Common myeloid progenitor, CD34-positive (primary cell): ENCODE data around the gene SDCCAG8.

ENCODE experiments used
- CTCF ChIA-PET: fragments of 350-600 bp; sonication (Branson Sonifier 250); formaldehyde crosslinking; loops from one replicate; lab custom pipeline; 2021; ENCODE audit warnings: antibody characterized with exemption; lab: Charles Lee
- POLR2A ChIA-PET: fragments of 350-600 bp; sonication (Branson Sonifier 250); formaldehyde crosslinking; loops from one replicate; lab custom pipeline; 2021; ENCODE audit warnings: antibody characterized with exemption; lab: Charles Lee
- DNase-seq, 3 donors: peaks; one replicate each; pipeline versions ENCODE4 v3.0.0 to v3.0.0-alpha.2; 2013
- H3K27ac ChIP-seq, 2 experiments: 1 replicate in 1 of 2; 2 replicates in 1 of 2; pipeline ENCODE4 v1.7.0; 2013; ENCODE audit warnings: inconsistent platforms in 2 of 2, low read length in 2 of 2, mild to moderate bottlenecking in 2 of 2, low read depth in 1 of 2, moderate library complexity in 1 of 2; ENCODE audit not compliant: severe bottlenecking in 2 of 2, insufficient read depth in 1 of 2, poor library complexity in 1 of 2
- H3K27me3 ChIP-seq, 5 experiments: replicated peaks in 2 of 5; 1 replicate in 3 of 5; 2 replicates in 2 of 5; pipeline versions ENCODE4 v1.6.1 to v1.7.0; 2013; ENCODE audit warnings: low read length in 4 of 5, mild to moderate bottlenecking in 2 of 5, moderate library complexity in 2 of 5, inconsistent platforms in 1 of 5; ENCODE audit not compliant: insufficient read depth in 5 of 5, control insufficient read depth in 4 of 5
- H3K36me3 ChIP-seq, 4 experiments: 1 replicate in 2 of 4; 2 replicates in 2 of 4; pipeline versions ENCODE4 v1.6.1 to v1.7.0; 2013; ENCODE audit warnings: low read length in 3 of 4, control low read depth in 1 of 4, mild to moderate bottlenecking in 1 of 4; ENCODE audit not compliant: control insufficient read depth in 4 of 4, insufficient read depth in 4 of 4
- H3K4me1 ChIP-seq, 4 experiments: 1 replicate in 3 of 4; 2 replicates in 1 of 4; pipeline versions ENCODE4 v1.6.1 to v1.7.1; 2013; ENCODE audit warnings: low read length in 3 of 4, mild to moderate bottlenecking in 3 of 4, control low read depth in 1 of 4, inconsistent platforms in 1 of 4, moderate library complexity in 1 of 4; ENCODE audit not compliant: control insufficient read depth in 4 of 4, insufficient read depth in 4 of 4; ENCODE audit errors: control extremely low read depth in 1 of 4
- H3K4me3 ChIP-seq, 7 experiments: 1 replicate in 4 of 7; 2 replicates in 3 of 7; pipeline versions ENCODE4 v1.5.1 to v1.7.0; 2013; ENCODE audit warnings: mild to moderate bottlenecking in 7 of 7, low read length in 6 of 7, moderate library complexity in 6 of 7, inconsistent platforms in 2 of 7, low read depth in 2 of 7, control low read depth in 1 of 7; ENCODE audit not compliant: insufficient read depth in 4 of 7, control insufficient read depth in 1 of 7; ENCODE audit errors: extremely low read depth in 1 of 7
- H3K9me3 ChIP-seq, 5 experiments: 1 replicate in 4 of 5; 2 replicates in 1 of 5; pipeline versions ENCODE4 v1.6.1 to v1.7.1; 2013; ENCODE audit warnings: low read length in 4 of 5, mild to moderate bottlenecking in 2 of 5, inconsistent platforms in 1 of 5, low read depth in 1 of 5, moderate library complexity in 1 of 5; ENCODE audit not compliant: control insufficient read depth in 4 of 5, insufficient read depth in 2 of 5; ENCODE audit errors: control extremely low read depth in 1 of 5
- WGBS: methylation state at CpG from one replicate; pipeline ENCODE4 v1.1.5; 2013; ENCODE audit not compliant: insufficient coverage; 5-methylcytosine and 5-hydroxymethylcytosine counted together

Gene SDCCAG8

DNA sequence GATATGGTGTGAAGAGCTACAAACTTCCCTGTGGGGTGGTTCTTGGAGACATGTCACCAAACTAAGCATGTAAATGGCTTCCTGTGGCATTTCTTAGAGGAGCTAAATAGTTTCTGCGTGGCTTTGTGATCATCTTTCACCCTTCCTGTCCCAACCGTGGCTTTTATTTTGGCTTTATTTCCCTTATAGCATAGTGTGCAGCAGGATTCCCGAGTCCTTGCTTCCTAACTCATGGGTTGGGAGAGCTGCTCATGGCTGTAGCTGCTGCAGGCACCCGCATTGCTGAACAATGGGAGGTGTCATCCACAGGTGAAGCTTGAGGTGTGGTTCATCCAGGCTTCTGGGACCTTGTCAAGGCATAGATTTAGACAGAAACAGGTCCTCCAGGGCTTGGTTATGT, 192.0 kb downstream of the SDCCAG8 start:
- peaks cover 0 to 16% (median 3%) of the 10 kb centered on the region in 4 experiments for H3K36me3 ChIP-seq
- H3K4me1 ChIP-seq, result peaks cover 16 to 54% (median 27%) of the 10 kb centered on the region in 4 experiments
- ChIA-PET POLR2A (interaction anchor here (1.0 kb wide), 1 partner anchor 9 kb away, joined by 3 read pairs; no protein-coding TSS in a partner anchor), CTCF (interaction anchor here (1.0 kb wide), 1 partner anchor 21 kb away, joined by 3 read pairs; no protein-coding TSS in a partner anchor)
- H3K4me3 ChIP-seq, result no peak overlapping the region
- H3K27ac ChIP-seq, result peak overlapping the region in 1 of 2 experiments; percentile 30
- peak in 1 of 3 donors; percentile 16 for DNase-seq
- no peaks in the 10 kb centered on the region for H3K9me3 ChIP-seq
- no peaks in the 10 kb centered on the region for H3K27me3 ChIP-seq
- WGBS, result 68% methylated on average over 3 of the region's 4 CpGs

GRCh38 chr1:243449373-243449772, 193.5 kb downstream of the SDCCAG8 start:
- Histone ChIP-seq H3K27ac (no peak overlapping the region), H3K36me3 (peaks cover 0 to 22% (median 4%) of the 10 kb centered on the region in 4 experiments), H3K4me3 (no peak overlapping the region), H3K27me3 (no peaks in the 10 kb centered on the region), H3K4me1 (peaks cover 7 to 44% (median 23%) of the 10 kb centered on the region in 4 experiments), H3K9me3 (no peaks in the 10 kb centered on the region)
- ChIA-PET CTCF (interaction anchor here (1.2 kb wide), 1 partner anchor 9 kb away, joined by 4 read pairs; no protein-coding TSS in a partner anchor), POLR2A (no interaction called here)
- 88% methylated on average over 6 of the region's 6 CpGs for WGBS
- DNase-seq, result no peak

- Histone ChIP-seq H3K4me1 (peaks cover 7 to 34% (median 21%) of the 10 kb centered on the region in 4 experiments), H3K9me3 (no peaks in the 10 kb centered on the region), H3K27ac (peak overlapping the region in 1 of 2 experiments; percentile 37), H3K4me3 (peak overlapping the region in 1 of 7 experiments; percentile 10), H3K36me3 (peaks cover 4 to 26% (median 6%) of the 10 kb centered on the region in 4 experiments), H3K27me3 (no peaks in the 10 kb centered on the region)
- peak in 2 of 3 donors; percentile 85 for DNase-seq
- ChIA-PET CTCF (no interaction called here), POLR2A (interaction anchor here (0.7 kb wide), 1 partner anchor 77 kb away, joined by 5 read pairs; no protein-coding TSS in a partner anchor)
- WGBS, result no CpG with 5 or more reads among the region's 2 CpGs
Measured at GRCh38 chr1:243452092-243452491, 196.3 kb downstream of the SDCCAG8 start.

GRCh38 chr1:243454328-243454997, 198.6 kb downstream of the SDCCAG8 start:
- peaks cover 10 to 34% (median 17%) of the 10 kb centered on the region in 4 experiments for H3K4me1 ChIP-seq
- no peak for DNase-seq
- no peaks in the 10 kb centered on the region for H3K9me3 ChIP-seq
- H3K27ac ChIP-seq, result no peak overlapping the region
- ChIA-PET CTCF (no interaction called here), POLR2A (no interaction called here)
- peaks cover 4 to 24% (median 9%) of the 10 kb centered on the region in 4 experiments for H3K36me3 ChIP-seq
- H3K27me3 ChIP-seq, result no peaks in the 10 kb centered on the region
- H3K4me3 ChIP-seq, result no peak overlapping the region
- WGBS, result 100% methylated on average over 6 of the region's 17 CpGs

DNA sequence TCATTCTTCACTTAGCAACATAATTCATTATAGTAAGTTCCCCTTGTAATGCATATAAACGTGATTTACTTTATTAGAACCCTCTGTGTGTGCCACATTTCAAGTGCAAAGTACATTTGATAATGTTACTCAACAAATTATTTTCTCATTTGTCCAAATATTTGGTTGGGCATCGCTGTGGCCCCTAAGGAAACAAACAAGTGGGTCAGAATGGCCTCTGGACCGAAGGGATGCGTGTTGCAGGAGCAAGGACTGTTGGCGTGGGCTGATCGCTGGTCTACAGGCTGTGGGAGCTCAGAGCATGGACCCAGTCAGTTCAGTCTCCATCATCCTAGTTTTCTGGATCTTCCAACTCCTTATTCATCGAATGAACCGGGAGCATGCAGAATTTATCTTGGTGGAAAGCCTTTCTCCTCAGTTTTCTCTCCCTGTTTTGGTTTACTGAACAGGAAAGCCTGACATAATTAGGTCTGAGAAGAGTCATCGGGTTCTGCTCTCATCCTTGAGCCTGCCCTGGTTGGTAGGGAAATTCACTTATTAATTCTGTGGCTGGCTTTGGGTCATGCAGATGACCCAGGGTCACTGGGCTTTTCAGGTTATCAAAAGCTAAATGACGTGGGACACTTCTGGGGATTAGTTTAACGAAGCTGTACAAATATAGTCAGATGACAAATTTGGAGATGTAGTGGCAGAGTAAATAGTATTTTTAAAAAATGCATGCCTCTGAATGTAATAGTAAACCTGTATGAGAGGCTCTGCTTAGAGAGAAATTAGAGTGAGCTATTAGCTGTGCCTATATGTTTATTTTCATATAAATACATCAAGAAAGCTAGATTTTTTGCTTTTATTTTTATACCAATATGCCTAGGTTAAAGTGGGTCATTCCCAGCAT, 200.2 kb downstream of the SDCCAG8 start:
- ChIA-PET POLR2A (no interaction called here), CTCF (interaction anchor here (1.0 kb wide), 1 partner anchor 11 kb away, joined by 3 read pairs; no protein-coding TSS in a partner anchor)
- Histone ChIP-seq H3K4me3 (no peak overlapping the region), H3K4me1 (peaks cover 12 to 38% (median 19%) of the 10 kb centered on the region in 4 experiments), H3K9me3 (no peaks in the 10 kb centered on the region), H3K36me3 (peaks cover 2 to 22% (median 10%) of the 10 kb centered on the region in 4 experiments), H3K27ac (no peak overlapping the region), H3K27me3 (no peaks in the 10 kb centered on the region)
- 93% methylated on average over 6 of the region's 11 CpGs for WGBS
- DNase-seq, result no peak

DNA sequence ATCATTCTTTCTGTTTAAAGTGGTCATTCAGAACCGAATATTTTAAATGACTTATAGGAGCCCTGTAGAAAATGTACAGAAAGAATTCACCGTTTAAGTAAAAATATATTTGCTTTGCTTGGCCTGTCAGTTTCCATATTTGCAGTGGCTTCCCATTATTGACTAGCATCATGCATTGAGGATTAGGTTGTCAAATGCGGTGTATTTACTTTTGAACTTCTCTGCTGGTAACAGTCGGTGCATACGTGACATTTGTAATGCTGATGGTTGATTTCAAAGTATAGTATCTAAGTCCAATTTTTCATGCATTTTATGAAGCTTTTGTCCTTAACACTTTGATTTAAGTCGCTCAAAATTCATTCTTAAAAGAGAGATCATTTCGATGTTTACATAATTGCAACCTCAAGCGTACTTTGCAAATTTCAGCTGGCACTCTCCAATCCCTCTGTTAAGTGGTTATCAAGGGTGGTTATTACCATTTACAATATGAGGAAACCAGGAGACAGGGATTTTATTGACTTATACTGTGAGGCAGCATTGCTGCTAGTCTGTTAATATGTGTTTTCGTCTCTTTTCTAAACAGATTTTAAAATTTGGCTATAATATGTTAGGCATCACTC, 201.6 kb downstream of the SDCCAG8 start:
- peaks cover 5 to 25% (median 13%) of the 10 kb centered on the region in 4 experiments for H3K4me1 ChIP-seq
- H3K4me3 ChIP-seq, result no peak overlapping the region
- H3K9me3 ChIP-seq, result no peaks in the 10 kb centered on the region
- no peak for DNase-seq
- no peaks in the 10 kb centered on the region for H3K27me3 ChIP-seq
- ChIA-PET POLR2A (no interaction called here), CTCF (interaction anchor here (1.4 kb wide), 1 partner anchor 11 kb away, joined by 3 read pairs; no protein-coding TSS in a partner anchor)
- peaks cover 2 to 28% (median 15%) of the 10 kb centered on the region in 4 experiments for H3K36me3 ChIP-seq
- WGBS, result 100% methylated on average over 6 of the region's 9 CpGs
- H3K27ac ChIP-seq, result no peak overlapping the region
